PC-9 (cell line): ENCODE measurements around the gene SORBS2.

Source experiments
- CTCF ChIP-seq: fragments of 200-600 bp; sonication (generic); conservative IDR thresholded peaks from 2 replicates; pipeline ENCODE4 v1.6.1; 2017; ENCODE audit warnings: mixed run types, antibody characterized with exemption, mild to moderate bottlenecking, moderate library complexity
- EZH2 ChIP-seq: fragments of 200-600 bp; sonication (generic); IDR thresholded peaks from 2 replicates; pipeline ENCODE4 v1.8.0; 2017; ENCODE audit warnings: antibody characterized with exemption, low read depth

DNA sequence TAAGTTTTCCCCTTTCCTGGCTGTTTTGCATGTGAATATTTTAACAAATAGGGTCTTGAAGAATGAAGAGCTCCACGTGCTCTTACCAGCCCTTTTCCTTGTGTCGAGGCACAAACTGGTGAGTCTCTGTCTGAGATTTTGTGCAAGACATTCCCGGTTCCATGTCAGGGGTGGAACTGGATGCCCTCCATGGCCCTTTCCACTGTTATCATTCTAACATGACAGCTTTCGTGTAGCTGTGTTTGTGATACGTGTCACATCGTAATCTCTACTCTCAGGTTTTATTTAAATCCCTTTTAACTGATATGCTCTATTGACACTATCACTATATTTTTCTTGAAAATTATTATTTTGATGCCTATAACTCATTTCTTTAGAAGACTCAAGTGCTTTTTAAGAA lies 130.4 kb downstream of the SORBS2 start:
- TF ChIP-seq CTCF (no peak), EZH2 (no peak)
